ENCODE results near the gene ALS2CL. TPM values are rescaled to one million over a fixed set of nuclear protein-coding genes. Genes with fewer than 3 reads are reported as not detected.

Gene ALS2CL
- total and polyA plus RNA-seq, 4 experiments from 2014 or later: 3.2 to 29.8 (median 16.5) TPM

GRCh38 chr3:46701181-46701939 lies 7.9 kb upstream of the ALS2CL start, which contains the start of gene TMIE:
Gene TMIE (plus strand): TSS chr3:46701392. CDS start chr3:46701488, 96 bp downstream.
- Histone ChIP-seq H3K27me3 (ENCODE audit: insufficient read depth, low read length) (no peaks in the 10 kb centered on the region), H3K9me3 (ENCODE audit: control insufficient read depth in 1 of 2, low read length in 2 of 2) (no peaks in the 10 kb centered on the region), H3K4me3 (ENCODE audit: low read length in 2 of 2) (peak within 1 kb of the TSS in 1 of 2 donors; percentile 14), H3K27ac (ENCODE audit: low read depth, low read length) (no peak within 1 kb of the TSS), H3K4me1 (ENCODE audit: insufficient read depth, low read length) (peaks cover 25% of the 10 kb centered on the region), H3K36me3 (ENCODE audit: insufficient read depth, low read length) (no peaks in the 10 kb centered on the region)
- Mint-ChIP-seq H3K27me3 (peaks cover 0 to under 1% of the 10 kb centered on the region in 2 donors), H3K4me1 (peaks cover 11 to 44% (median 23%) of the 10 kb centered on the region in 4 donors), H3K36me3 (no peaks in the 10 kb centered on the region), H3K4me3 (peak within 1 kb of the TSS; percentile 14 to 73 (median 58)), H3K27ac (peak within 1 kb of the TSS in 5 of 7 donors; percentile 11 to 70 (median 30)), H3K9me3 (no peaks in the 10 kb centered on the region)
- DNase-seq: peak in 1 of 5 donors; percentile 31
- POLR2A ChIA-PET (ENCODE audit: partially characterized antibody): no interaction called here
- intact Hi-C loops (cut with micrococcal nuclease): no loop called here
- CTCF ChIA-PET (ENCODE audit: partially characterized antibody): interaction anchor here (0.8 to 2.4 kb wide), 3 partner anchors 11 to 210 kb away, joined by 3 to 16 read pairs (median 3); no protein-coding TSS in a partner anchor

DNA sequence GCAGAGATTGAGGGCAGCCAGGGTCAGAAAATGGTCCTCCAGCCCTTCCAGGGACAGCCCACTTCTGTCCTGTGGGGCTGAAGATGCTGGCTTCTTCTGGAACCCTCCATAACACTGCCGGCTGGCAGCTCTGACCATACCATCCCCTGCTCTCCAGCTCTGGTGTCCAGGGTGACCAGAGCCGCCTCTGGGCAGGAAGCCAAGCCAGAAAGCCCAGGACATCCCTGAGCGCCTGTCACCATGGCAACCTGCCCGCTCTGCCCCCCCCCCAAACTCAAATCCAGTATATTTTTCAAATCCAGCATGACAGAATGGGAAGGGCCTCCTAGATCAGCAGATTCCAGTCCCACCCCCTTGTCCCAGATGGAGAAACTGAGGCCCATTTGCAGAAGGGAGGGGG lies 7.3 kb upstream of the ALS2CL start:
- no peak for DNase-seq
- CTCF ChIA-PET (ENCODE audit: partially characterized antibody): interaction anchor here (1.5 kb wide), 1 partner anchor 210 kb away, joined by 3 read pairs; no protein-coding TSS in a partner anchor
- Histone ChIP-seq H3K4me3 (ENCODE audit: low read length in 2 of 2) (no peak overlapping the region), H3K36me3 (ENCODE audit: insufficient read depth, low read length) (no peaks in the 10 kb centered on the region), H3K27me3 (ENCODE audit: insufficient read depth, low read length) (no peaks in the 10 kb centered on the region), H3K4me1 (ENCODE audit: insufficient read depth, low read length) (peaks cover 31% of the 10 kb centered on the region), H3K9me3 (ENCODE audit: control insufficient read depth in 1 of 2, low read length in 2 of 2) (no peaks in the 10 kb centered on the region), H3K27ac (ENCODE audit: low read depth, low read length) (no peak overlapping the region)
- peaks cover 15 to 50% (median 28%) of the 10 kb centered on the region in 4 donors for H3K4me1 Mint-ChIP-seq
- no peaks in the 10 kb centered on the region for H3K36me3 Mint-ChIP-seq
- no peaks in the 10 kb centered on the region for H3K9me3 Mint-ChIP-seq
- intact Hi-C loops (cut with micrococcal nuclease): no loop called here
- peak overlapping the region in 5 of 8 donors; percentile 21 to 55 (median 38) for H3K4me3 Mint-ChIP-seq
- H3K27ac Mint-ChIP-seq: peak overlapping the region in 2 of 7 donors; percentile 24 to 55
- POLR2A ChIA-PET (ENCODE audit: partially characterized antibody): no interaction called here
- H3K27me3 Mint-ChIP-seq: no peaks in the 10 kb centered on the region

GRCh38 chr3:46699676-46700523 lies 6.4 kb upstream of the ALS2CL start:
- Histone ChIP-seq H3K4me3 (ENCODE audit: low read length in 2 of 2) (no peak overlapping the region), H3K27ac (ENCODE audit: low read depth, low read length) (no peak overlapping the region), H3K4me1 (ENCODE audit: insufficient read depth, low read length) (peaks cover 40% of the 10 kb centered on the region), H3K27me3 (ENCODE audit: insufficient read depth, low read length) (no peaks in the 10 kb centered on the region), H3K36me3 (ENCODE audit: insufficient read depth, low read length) (no peaks in the 10 kb centered on the region), H3K9me3 (ENCODE audit: control insufficient read depth in 1 of 2, low read length in 2 of 2) (no peaks in the 10 kb centered on the region)
- H3K36me3 Mint-ChIP-seq: no peaks in the 10 kb centered on the region
- intact Hi-C loops (cut with micrococcal nuclease): no loop called here
- no peaks in the 10 kb centered on the region for H3K27me3 Mint-ChIP-seq
- DNase-seq: no peak
- ChIA-PET POLR2A (ENCODE audit: partially characterized antibody) (no interaction called here), CTCF (ENCODE audit: partially characterized antibody) (interaction anchor here (1.3 kb wide), 1 partner anchor 36 kb away, joined by 3 read pairs; no protein-coding TSS in a partner anchor)
- H3K4me1 Mint-ChIP-seq: peaks cover 21 to 59% (median 36%) of the 10 kb centered on the region in 4 donors
- peak overlapping the region in 6 of 8 donors; percentile 21 to 45 (median 38) for H3K4me3 Mint-ChIP-seq
- H3K9me3 Mint-ChIP-seq: no peaks in the 10 kb centered on the region
- H3K27ac Mint-ChIP-seq: peak overlapping the region in 4 of 7 donors; percentile 33 to 70 (median 59)

DNA sequence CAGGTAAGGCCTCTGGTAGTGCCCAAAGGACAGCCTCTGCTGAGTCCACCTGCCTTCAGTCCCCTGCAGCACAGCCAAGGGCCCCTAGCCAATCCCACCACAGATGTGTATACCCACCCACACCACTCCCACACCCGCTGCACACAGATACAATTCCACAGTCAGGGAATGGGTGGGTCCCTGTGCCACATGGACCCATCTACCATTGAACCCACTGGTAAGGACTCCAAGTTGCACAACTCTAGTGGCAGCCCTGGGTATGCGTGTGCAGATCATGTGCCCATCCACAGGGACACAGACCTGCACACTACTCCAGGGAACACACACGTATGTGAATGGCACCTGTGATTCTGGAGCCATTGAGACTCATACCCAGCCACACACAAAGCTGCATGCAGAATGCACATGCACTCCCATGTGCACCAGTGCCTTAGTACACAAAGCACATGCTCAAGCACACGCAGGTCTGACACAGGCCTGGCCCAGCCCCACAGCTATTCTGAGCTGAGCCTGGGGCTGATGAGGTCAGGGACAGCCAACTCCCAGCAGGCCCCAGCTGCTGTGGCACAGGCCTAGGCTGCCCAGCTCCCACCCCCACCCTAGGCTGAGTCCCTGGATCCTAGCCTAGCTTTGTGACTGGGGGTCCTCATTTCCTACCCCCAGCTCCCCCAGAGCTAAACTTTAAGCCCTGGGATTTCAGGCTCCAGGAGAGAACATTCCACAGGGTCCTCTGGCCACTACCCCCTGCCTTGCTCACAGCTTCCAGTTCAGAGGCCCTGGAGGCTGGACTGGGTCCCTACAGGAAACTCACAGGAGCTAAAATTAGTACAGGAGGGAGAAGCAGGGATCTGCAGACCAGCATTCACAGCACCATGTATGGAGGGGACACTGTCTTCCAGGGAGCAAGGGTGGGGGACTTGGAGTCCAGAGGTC lies 2.7 kb upstream of the ALS2CL start:
- no peaks in the 10 kb centered on the region for H3K27me3 ChIP-seq (ENCODE audit: insufficient read depth, low read length)
- H3K4me1 ChIP-seq (ENCODE audit: insufficient read depth, low read length): peaks cover 61% of the 10 kb centered on the region
- H3K9me3 ChIP-seq (ENCODE audit: control insufficient read depth in 1 of 2, low read length in 2 of 2): no peaks in the 10 kb centered on the region
- DNase-seq: no peak
- Mint-ChIP-seq H3K9me3 (no peaks in the 10 kb centered on the region), H3K4me3 (peak overlapping the region in 6 of 8 donors; percentile 63 to 80 (median 70)), H3K36me3 (no peaks in the 10 kb centered on the region), H3K27ac (peak overlapping the region; percentile 74 to 93 (median 90)), H3K27me3 (no peaks in the 10 kb centered on the region), H3K4me1 (peaks cover 30 to 77% (median 54%) of the 10 kb centered on the region in 4 donors)
- no peak overlapping the region for H3K27ac ChIP-seq (ENCODE audit: low read depth, low read length)
- H3K4me3 ChIP-seq (ENCODE audit: low read length in 2 of 2): peak overlapping the region in 1 of 2 donors; percentile 30
- intact Hi-C loops (cut with micrococcal nuclease): no loop called here
- H3K36me3 ChIP-seq (ENCODE audit: insufficient read depth, low read length): no peaks in the 10 kb centered on the region
- CTCF ChIA-PET (ENCODE audit: partially characterized antibody): interaction anchor here (0.9 to 2.8 kb wide), 8 partner anchors 10 to 207 kb away, joined by 3 to 14 read pairs (median 4); no protein-coding TSS in a partner anchor
- POLR2A ChIA-PET (ENCODE audit: partially characterized antibody): interaction anchor here (0.5 kb wide), 1 partner anchor 520 kb away, joined by 3 read pairs; no protein-coding TSS in a partner anchor

DNA sequence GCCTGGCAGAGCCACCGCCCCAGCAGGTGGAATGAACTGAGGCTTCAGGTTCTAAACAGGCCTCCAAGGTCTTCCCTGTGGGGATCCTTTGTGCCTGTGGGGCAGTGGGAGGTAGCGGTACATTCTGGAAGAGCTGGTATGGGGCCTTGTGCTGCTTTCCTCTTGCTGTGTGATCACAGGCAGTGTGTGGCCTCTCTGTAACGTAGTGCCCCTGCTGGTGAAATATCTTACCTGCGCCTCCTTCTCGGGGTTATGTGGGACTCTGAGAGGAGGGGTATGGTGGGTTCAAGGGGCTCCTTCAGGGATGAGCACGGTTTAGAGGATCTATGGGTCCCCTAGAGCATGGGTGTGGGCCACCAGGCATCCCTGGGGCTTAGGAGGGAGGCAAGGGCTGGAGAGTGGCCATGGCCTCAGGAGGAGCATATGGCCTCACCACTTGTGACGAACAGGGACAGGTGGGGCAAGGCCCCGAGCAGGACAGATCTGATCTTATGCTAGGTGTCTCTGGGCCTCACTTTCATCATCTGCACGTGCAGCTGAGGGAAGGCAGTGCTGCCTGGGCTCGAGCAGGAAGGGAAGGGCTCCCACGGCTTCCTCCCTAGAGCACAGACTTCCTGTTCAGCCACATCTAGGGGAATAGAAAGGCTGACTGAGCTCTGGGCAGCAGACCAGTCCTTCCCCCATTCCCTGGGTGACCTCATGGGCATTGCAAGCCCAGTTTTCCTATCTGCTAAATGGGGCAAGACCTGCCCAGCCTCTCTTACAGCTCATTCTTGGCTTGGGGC lies 1.9 kb upstream of the ALS2CL start:
- intact Hi-C loops (cut with micrococcal nuclease): no loop called here
- peak in 4 of 5 donors; percentile 43 to 49 (median 44) for DNase-seq
- ChIA-PET CTCF (ENCODE audit: partially characterized antibody) (interaction anchor here (1.0 to 2.8 kb wide), 6 partner anchors 11 to 206 kb away, joined by 3 to 14 read pairs (median 4); no protein-coding TSS in a partner anchor), POLR2A (ENCODE audit: partially characterized antibody) (interaction anchor here (0.5 kb wide), 1 partner anchor 521 kb away, joined by 3 read pairs; no protein-coding TSS in a partner anchor)
- Mint-ChIP-seq H3K4me1 (peaks cover 33 to 81% (median 59%) of the 10 kb centered on the region in 4 donors), H3K27ac (peak overlapping the region; percentile 74 to 93 (median 90)), H3K4me3 (peak overlapping the region; percentile 37 to 80 (median 68)), H3K9me3 (no peaks in the 10 kb centered on the region), H3K27me3 (no peaks in the 10 kb centered on the region), H3K36me3 (no peaks in the 10 kb centered on the region)
- Histone ChIP-seq H3K27ac (ENCODE audit: low read depth, low read length) (peak overlapping the region; percentile 39), H3K9me3 (ENCODE audit: control insufficient read depth in 1 of 2, low read length in 2 of 2) (no peaks in the 10 kb centered on the region), H3K27me3 (ENCODE audit: insufficient read depth, low read length) (no peaks in the 10 kb centered on the region), H3K36me3 (ENCODE audit: insufficient read depth, low read length) (no peaks in the 10 kb centered on the region), H3K4me3 (ENCODE audit: low read length in 2 of 2) (peak overlapping the region in 1 of 2 donors; percentile 30), H3K4me1 (ENCODE audit: insufficient read depth, low read length) (peaks cover 64% of the 10 kb centered on the region)

GRCh38 chr3:46694520-46694919 lies 1.0 kb upstream of the ALS2CL start:
- Mint-ChIP-seq H3K27ac (peak overlapping the region; percentile 35 to 92 (median 72)), H3K4me1 (peaks cover 37 to 81% (median 63%) of the 10 kb centered on the region in 4 donors), H3K4me3 (peak overlapping the region in 7 of 8 donors; percentile 18 to 80 (median 67)), H3K27me3 (no peaks in the 10 kb centered on the region), H3K36me3 (no peaks in the 10 kb centered on the region), H3K9me3 (no peaks in the 10 kb centered on the region)
- H3K27ac ChIP-seq (ENCODE audit: low read depth, low read length): peak overlapping the region; percentile 36
- ChIA-PET POLR2A (ENCODE audit: partially characterized antibody) (no interaction called here), CTCF (ENCODE audit: partially characterized antibody) (interaction anchor here (1.6 kb wide), 1 partner anchor 64 kb away, joined by 3 read pairs; no protein-coding TSS in a partner anchor)
- DNase-seq: no peak
- H3K9me3 ChIP-seq (ENCODE audit: control insufficient read depth in 1 of 2, low read length in 2 of 2): no peaks in the 10 kb centered on the region
- no peaks in the 10 kb centered on the region for H3K36me3 ChIP-seq (ENCODE audit: insufficient read depth, low read length)
- intact Hi-C loops (cut with micrococcal nuclease): loop anchor here (5.0 kb wide), 1 partner anchor 293 kb away; no protein-coding TSS in a partner anchor
- H3K4me1 ChIP-seq (ENCODE audit: insufficient read depth, low read length): peaks cover 69% of the 10 kb centered on the region
- no peaks in the 10 kb centered on the region for H3K27me3 ChIP-seq (ENCODE audit: insufficient read depth, low read length)
- peak overlapping the region in 1 of 2 donors; percentile 67 for H3K4me3 ChIP-seq (ENCODE audit: low read length in 2 of 2)

All from CD4-positive, alpha-beta memory T cell (primary cell).